ENCODE data around the gene NRGN.
"Not testable (repeated sequence)": the region's sequence is repeated elsewhere in the genome, so short reads cannot be mapped to it uniquely, and the experiment has no call there.

Gene NRGN

GRCh38 chr11:124759266-124760204 is 19.8 kb downstream of the NRGN start:
- DNase-seq: no peak

GRCh38 chr11:124760205-124760652 is 20.5 kb downstream of the NRGN start:
- DNase-seq: no peak

GRCh38 chr11:124760806-124761205 is 21.1 kb downstream of the NRGN start:
- DNase-seq: no peak

GRCh38 chr11:124761301-124762104 is 21.8 kb downstream of the NRGN start:
- no peak for DNase-seq

GRCh38 chr11:124762105-124762623 is 22.4 kb downstream of the NRGN start, which contains the start of gene ESAM:
Gene ESAM, minus strand, starts transcription at chr11:124762290. Its CDS starts 136 bp downstream, at chr11:124762154.
- DNase-seq: peak; percentile 50

GRCh38 chr11:124762624-124763155 is 22.9 kb downstream of the NRGN start:
- peak; percentile 45 for DNase-seq

GRCh38 chr11:124763156-124763947 is 23.6 kb downstream of the NRGN start:
- DNase-seq: peak; percentile 92

GRCh38 chr11:124766156-124766555 is 26.4 kb downstream of the NRGN start:
- DNase-seq: no peak

- DNase-seq: no peak
Measured at GRCh38 chr11:124768914-124769313, 29.2 kb downstream of the NRGN start.

GRCh38 chr11:124769806-124770774 is 30.3 kb downstream of the NRGN start:
- DNase-seq: no peak

- DNase-seq: not testable (repeated sequence)
Measured at GRCh38 chr11:124770959-124771358, 31.2 kb downstream of the NRGN start.

- DNase-seq: no peak
Measured at GRCh38 chr11:124776865-124777645, 37.3 kb downstream of the NRGN start.

GRCh38 chr11:124778281-124778680 is 38.5 kb downstream of the NRGN start:
- no peak for DNase-seq

GRCh38 chr11:124779568-124779967 is 39.8 kb downstream of the NRGN start:
- no peak for DNase-seq

- DNase-seq: no peak
Measured at GRCh38 chr11:124783002-124783401, 43.3 kb downstream of the NRGN start.

GRCh38 chr11:124784051-124784450 is 44.3 kb downstream of the NRGN start:
- no peak for DNase-seq

- DNase-seq: no peak
Measured at GRCh38 chr11:124788521-124788920, 48.8 kb downstream of the NRGN start.

- DNase-seq: no peak
Measured at GRCh38 chr11:124791626-124792341, 52.0 kb downstream of the NRGN start.

Measured in NCI-H1105 (cell line).